HL-60 (cell line): ENCODE measurements around the gene LEAP2.
A peak's percentile ranks its signal among the peaks of the same experiment; 100 is the strongest.

Experiments
- DNase-seq, 2 experiments: peaks; one replicate each; pipeline ENCODE4 v3.0.0-alpha.2; 2010 to 2020; ENCODE audit warnings: low read depth in 1 of 2, low spot score in 1 of 2
- H3K27ac ChIP-seq: fragments of 250-450 bp; sonication (Bioruptor Pico); replicated peaks from 2 replicates; pipeline ENCODE4 v1.5.1; 2020; ENCODE audit warnings: mild to moderate bottlenecking, moderate library complexity
- H3K27me3 ChIP-seq: fragments of 250-450 bp; sonication (Bioruptor Pico); 2 replicates; pipeline ENCODE4 v1.5.1; 2021; ENCODE audit warnings: mild to moderate bottlenecking, moderate library complexity; ENCODE audit not compliant: insufficient read depth, poor library complexity, severe bottlenecking
- H3K4me3 ChIP-seq: replicated peaks from 2 replicates; pipeline ENCODE4 v1.5.1; 2011; ENCODE audit warnings: mild to moderate bottlenecking, control low read depth, low read length; ENCODE audit not compliant: insufficient read depth
- GABPA ChIP-seq: IDR thresholded peaks from 2 replicates; pipeline ENCODE4 v1.6.1; 2012; ENCODE audit warnings: low read depth
- POLR2AphosphoS5 ChIP-seq: IDR thresholded peaks from 2 replicates; pipeline ENCODE4 v1.6.1; 2012; ENCODE audit warnings: low read depth
- REST ChIP-seq: IDR thresholded peaks from 2 replicates; pipeline ENCODE4 v1.6.1; 2012; ENCODE audit warnings: low read depth; ENCODE audit not compliant: insufficient replicate concordance
- SPI1 ChIP-seq: IDR thresholded peaks from 2 replicates; pipeline ENCODE4 v1.6.1; 2012; ENCODE audit warnings: low read depth, mild to moderate bottlenecking, borderline replicate concordance
- TF ChIP-seq, protein P1 (sequence below): IDR thresholded peaks from one replicate; pipeline ENCODE4 v1.5.1; 2011; ENCODE audit warnings: low read length, control low read depth, inconsistent platforms; ENCODE audit not compliant: insufficient read depth

Gene LEAP2

GRCh38 chr5:132828846-132829494, 44.5 kb upstream of the LEAP2 start:
- Histone ChIP-seq H3K4me3 (no peak overlapping the region), H3K27me3 (peaks cover 2% of the 10 kb centered on the region), H3K27ac (no peak overlapping the region)
- no peak for TF ChIP-seq REST
- no peak for TF ChIP-seq SPI1
- no peak for TF ChIP-seq POLR2AphosphoS5
- TF ChIP-seq GABPA: no peak
- TF ChIP-seq, protein P1, sequence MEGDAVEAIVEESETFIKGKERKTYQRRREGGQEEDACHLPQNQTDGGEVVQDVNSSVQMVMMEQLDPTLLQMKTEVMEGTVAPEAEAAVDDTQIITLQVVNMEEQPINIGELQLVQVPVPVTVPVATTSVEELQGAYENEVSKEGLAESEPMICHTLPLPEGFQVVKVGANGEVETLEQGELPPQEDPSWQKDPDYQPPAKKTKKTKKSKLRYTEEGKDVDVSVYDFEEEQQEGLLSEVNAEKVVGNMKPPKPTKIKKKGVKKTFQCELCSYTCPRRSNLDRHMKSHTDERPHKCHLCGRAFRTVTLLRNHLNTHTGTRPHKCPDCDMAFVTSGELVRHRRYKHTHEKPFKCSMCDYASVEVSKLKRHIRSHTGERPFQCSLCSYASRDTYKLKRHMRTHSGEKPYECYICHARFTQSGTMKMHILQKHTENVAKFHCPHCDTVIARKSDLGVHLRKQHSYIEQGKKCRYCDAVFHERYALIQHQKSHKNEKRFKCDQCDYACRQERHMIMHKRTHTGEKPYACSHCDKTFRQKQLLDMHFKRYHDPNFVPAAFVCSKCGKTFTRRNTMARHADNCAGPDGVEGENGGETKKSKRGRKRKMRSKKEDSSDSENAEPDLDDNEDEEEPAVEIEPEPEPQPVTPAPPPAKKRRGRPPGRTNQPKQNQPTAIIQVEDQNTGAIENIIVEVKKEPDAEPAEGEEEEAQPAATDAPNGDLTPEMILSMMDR: no peak
- DNase-seq: no peak

DNA sequence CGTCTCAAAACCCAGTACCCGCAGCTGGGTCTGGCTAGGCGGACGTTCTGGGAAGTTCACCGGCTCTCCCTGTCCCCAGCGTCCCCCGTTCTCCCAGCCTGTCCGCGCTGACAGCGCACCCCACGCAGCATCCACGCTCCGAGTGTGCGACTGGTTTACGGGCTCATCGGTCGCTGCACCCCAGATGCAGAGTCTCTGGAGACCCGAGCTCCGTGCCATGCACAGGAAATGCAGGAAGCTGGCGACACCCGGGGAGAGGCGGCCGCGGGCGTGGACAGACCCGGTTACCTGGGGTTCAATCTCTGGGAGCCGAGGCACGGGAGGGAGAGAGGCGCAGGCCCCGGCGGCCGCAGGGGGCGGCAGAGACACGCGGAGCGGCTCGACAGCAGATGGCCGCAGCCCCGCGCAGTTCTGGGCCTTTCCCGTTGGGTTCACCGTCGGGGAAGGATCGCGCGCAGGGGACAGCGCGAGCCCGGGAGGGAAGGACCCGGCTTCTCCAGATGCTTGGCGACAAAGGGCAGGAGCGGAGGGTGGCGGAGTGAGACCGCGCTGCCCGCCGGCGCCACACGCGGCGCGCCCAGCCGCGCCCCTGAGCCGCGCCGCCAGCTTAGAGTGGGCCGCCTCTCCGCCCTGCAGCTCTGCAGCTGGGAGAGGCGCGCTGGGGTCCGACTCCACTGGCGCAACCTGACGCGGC, 43.6 kb upstream of the LEAP2 start:
- DNase-seq: peak in 1 of 2 experiments; percentile 41
- H3K4me3 ChIP-seq: peak overlapping the region; percentile 39
- H3K27ac ChIP-seq: no peak overlapping the region
- H3K27me3 ChIP-seq: peaks cover 2% of the 10 kb centered on the region
- TF ChIP-seq, protein P1: peak; percentile 6
- no peak for TF ChIP-seq REST

GRCh38 chr5:132830436-132831094, 42.9 kb upstream of the LEAP2 start, which contains the start of gene SHROOM1:
Gene SHROOM1 (minus strand): TSS chr5:132830647. CDS start chr5:132826140, 4,507 bp downstream.
- DNase-seq: no peak
- Histone ChIP-seq H3K27ac (no peak within 1 kb of the TSS), H3K27me3 (no peaks in the 10 kb centered on the region), H3K4me3 (peak within 1 kb of the TSS; percentile 39)
- TF ChIP-seq POLR2AphosphoS5 (no peak), REST (no peak), SPI1 (no peak), GABPA (no peak)
- TF ChIP-seq, protein P1: no peak
